Gastrocnemius medialis (tissue), 4 donors: Measurements from ENCODE around the gene HSPB2.

Source experiments
- CTCF ChIP-seq, 5 experiments: fragments of 450-650 bp in 3 of 5; fragments of 200-600 bp in 2 of 5; sonication (generic) in 2 of 5; IDR thresholded peaks in 4 of 5; conservative IDR thresholded peaks in 1 of 5; 1 replicate in 4 of 5; 2 replicates in 1 of 5; pipeline ENCODE4 v1.5.1; 2016 to 2019; ENCODE audit warnings: antibody characterized with exemption in 5 of 5, mild to moderate bottlenecking in 3 of 5, moderate library complexity in 3 of 5
- POLR2A ChIP-seq, 2 donors: fragments of 450-650 bp; IDR thresholded peaks; one replicate each; pipeline ENCODE4 v1.6.1; 2017; ENCODE audit warnings: antibody characterized with exemption in 2 of 2, mild to moderate bottlenecking in 2 of 2, moderate library complexity in 2 of 2

- TF ChIP-seq CTCF (IDR thresholded peaks at IDR 0.05 in 4 of 5, conservative IDR thresholded peaks at IDR 0.05 in 1 of 5) (no peak), POLR2A (IDR thresholded peaks at IDR 0.05) (no peak)
These were observed 21.3 kb downstream of the HSPB2 start for GRCh38 chr11:111933872-111934271.
